NCI-H1417 treated with DMSO at 0.1 percent for 48 hours (cell line): ENCODE results near the gene ITGB5.

Source experiments
- DNase-seq: peaks from one replicate; lab custom pipeline; 2025; lab: John Stamatoyannopoulos, UW

The ITGB5 gene

DNA sequence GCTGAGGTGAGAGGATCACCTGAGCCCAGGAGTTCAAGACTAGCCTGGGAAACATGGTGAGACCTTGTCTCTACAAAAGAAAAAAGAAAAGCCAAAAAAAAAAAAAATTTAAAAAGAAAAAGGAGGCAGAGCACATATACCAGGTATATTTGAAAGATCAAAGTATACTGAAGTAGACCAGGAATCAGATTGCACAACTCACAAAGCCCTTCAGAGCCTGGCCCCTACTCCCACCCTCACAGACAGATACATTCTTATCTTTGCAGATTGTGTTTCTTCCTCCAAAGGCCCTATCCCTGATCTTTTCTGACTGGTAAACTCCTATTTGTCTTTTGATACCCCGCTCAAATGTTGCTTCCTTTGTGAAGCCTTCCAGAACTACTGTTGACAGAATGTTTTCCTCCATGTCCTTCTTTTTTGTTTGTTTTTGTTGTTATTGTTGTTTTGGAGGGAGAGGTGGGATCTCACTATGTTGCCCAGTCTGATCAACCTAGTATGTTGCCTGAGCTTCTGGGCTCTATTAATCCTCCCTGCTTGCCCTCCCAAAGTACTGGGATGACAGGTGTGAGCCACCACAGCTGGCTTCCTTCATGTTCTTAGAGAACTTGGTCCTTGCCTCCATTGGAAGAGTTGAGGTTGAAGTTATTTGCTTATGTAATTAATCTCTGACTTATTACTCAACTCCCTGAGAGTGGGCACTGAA, 9.8 kb upstream of the ITGB5 start:
- no peak for DNase-seq

DNA sequence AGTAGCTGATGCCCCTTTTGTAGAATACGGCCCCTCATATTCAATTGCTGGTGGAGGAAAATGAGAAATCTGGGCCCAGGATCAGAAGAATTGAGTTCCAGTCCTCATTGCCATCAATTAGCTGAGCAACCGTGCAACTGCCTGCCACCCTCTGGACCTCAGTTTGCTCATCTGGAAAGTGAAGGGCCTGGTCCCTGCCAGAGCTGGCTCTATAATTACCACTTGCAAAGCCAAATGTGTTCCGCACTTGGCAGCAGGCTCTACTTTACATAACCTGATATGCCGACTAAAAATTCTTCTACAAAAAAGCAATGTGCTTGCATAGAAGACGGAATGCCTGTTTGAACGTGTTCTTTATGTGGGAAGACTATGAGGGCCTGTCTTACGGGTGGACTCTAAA, 8.6 kb upstream of the ITGB5 start:
- no peak for DNase-seq

DNA sequence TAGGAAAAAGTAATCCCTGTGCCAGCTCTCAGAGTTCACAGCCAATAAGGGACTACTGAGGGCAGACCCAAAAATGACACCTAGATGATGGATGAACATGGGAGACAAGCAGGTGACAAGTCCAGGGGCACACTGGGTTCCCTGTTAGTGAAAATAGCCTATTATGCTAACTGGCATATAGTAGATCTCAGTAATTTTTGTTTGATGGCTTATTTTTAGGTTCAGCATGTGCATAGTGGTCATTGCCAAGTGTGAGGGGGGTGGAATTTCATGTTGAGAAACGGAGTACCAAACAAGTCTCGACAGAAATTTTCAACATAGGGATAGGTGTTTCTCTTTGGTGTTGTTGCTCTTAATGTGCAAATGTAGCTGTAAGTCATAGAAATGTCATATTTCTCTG, 6.4 kb upstream of the ITGB5 start:
- no peak for DNase-seq

DNA sequence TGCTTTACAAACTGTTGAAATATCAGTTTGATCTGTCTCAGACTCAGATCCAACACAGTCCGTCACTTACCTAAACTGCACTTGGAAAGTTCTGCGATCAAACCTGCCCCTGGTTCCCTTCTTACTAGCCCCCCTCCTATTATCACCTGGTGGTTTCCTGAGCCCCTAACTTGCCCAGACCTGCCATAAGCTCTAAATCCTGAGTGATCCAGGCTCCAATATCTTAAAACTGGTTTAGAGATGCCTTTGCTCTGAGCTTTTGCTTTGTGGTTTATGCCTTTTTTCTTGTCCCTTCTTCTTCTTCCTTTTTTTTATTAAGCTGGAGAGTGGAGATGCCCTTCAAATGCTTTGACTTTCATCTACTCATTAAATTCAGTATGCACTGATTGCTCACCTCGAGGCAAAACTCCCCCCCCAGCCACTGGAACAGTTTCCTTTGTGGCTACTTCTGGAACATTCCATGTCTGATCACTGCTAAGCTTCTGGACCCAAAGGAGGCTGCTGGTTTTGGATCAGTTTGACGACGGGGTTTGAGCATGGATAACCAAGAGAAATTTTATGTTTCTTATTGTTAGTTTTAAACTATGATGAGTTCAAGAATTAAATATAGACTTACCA, 3.5 kb upstream of the ITGB5 start:
- no peak for DNase-seq

DNA sequence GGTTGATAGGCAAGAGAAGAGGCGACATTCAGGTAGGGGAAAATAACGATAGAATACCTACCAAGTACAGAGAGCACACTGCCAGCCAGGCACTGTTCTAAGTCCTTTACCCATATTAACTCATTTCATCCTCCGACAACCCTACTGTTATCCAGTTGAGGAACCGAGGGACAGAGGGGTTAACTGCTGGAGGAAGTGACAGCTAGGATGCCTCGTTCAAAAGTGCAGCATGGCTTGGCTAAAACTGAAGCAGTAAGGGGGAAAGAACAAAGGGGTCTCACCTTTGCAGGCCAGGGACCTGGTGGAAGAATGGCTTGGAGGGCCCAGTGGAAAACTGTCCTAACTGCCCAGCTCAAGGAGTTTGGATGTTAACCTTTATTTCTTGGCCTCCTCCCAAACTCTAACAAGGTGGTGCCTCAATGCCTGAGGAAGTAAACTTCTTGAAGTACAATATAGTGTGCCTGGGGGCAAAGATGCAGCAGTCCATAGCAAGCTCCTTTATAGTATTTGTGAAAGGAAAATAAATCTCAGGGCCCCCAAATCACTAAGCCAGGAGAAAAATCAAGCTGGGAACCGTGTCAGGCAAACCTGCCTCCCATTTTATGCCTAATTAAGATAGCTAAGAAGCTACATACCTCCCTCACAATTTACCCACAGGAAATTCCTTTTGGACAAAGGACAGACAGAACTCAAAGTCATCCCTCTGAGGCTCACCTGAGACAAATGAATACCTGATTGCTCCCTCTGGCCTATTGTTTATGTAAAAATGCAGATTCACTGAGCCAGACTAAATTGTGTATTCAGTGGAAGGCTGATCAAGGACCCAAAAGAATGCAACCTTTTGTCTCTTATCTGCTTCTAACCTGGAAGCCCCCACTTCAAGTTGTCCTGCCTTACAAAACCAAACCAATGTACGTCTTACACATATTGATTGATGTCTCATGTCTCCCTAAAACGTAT, 1.6 kb upstream of the ITGB5 start:
- DNase-seq, result no peak

DNA sequence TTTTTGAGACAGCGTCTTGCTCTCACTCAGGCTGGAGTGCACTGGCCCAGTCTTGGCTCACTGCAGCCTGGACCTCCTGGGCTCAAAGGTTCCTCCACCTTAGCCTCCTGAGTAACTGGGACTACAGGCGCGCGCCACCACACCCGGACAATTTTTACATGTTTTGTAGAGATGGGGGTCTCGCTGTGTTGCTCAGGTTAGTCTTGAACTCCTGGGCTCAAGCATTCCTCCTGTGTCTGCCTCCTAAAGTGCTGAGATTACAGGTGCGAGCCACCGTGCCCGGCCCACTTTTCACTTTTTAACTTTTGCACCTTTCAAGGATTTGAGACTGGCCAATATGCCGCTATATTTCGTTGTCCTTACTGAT, 750 bp upstream of the ITGB5 start:
- DNase-seq, result no peak

DNA sequence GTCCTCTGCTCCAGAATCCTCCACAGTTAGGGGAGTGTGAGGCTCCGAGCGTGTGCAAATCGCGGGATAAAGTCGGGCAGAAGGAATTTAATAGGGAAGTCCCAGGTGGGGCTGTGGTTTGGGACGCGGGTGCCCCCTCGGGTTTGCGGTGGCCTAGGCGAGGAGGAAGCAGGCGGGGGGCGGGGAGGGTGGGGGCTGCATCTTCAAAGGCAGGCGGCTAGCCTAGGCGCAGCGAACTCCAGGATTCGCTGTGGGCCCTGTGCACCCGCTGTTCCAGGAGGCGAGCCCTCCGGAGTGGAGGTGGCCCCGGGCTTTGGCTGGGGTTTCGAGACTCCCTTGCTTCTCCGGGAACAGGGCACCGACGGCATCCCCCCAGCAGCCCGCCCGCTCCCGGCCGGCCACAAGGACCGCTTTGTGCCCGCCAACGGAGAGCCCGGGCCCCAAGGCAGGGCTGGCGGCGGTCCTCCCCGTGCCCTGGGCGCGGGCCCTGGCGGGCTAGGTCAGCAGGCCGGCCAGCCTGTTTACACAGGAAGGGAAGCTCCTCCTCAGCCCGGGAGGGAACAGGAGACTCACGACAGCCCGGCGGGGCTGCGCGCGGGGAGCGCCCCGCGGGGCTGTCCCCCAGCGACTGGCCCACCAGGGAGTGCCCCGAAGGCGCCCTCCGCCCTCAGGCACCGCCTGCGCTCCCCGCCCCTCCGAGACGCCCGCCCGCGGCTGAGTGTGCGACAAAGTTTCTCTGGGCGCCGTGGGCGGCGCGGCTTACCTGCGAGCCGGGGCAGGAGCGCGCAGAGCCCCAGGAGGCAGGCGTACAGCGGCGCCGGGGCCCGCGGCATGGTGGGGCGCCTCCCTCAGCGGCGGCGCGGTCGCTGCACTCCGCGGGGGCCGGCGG, 753 bp downstream of the ITGB5 start:
- no peak for DNase-seq

DNA sequence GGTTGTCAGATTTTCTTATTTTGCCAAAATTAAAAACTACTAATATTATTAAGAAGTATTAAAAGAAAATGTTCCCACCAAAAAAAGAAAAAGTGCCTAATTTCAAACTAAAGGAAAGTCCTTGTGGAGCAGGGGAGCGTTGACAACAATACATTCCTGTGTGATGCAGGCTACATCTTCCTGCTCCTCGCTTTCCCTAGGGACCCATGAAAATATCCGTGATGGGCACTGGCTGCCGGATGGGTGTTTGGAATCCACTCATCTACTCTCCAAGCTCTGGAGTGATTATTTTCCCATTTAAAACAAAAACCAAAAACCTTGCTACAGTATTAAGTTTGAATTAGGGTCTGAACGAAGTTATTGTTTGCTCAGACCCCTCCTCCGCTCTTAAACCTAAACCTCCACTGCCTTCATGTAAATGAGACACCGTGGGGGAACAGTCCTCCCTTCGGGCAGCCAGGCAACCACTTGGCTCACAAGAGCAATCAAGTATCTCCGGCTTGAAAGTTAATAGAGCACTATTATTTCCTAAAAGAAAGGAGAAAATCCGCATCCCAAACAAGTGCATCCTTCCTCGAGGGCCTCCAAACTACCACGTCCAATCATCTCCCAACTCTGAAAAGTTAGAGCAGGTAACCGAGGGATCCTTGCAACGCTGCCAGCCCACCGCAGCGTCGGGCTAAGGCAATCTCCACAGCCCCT, 1.5 kb downstream of the ITGB5 start:
- DNase-seq, result no peak

DNA sequence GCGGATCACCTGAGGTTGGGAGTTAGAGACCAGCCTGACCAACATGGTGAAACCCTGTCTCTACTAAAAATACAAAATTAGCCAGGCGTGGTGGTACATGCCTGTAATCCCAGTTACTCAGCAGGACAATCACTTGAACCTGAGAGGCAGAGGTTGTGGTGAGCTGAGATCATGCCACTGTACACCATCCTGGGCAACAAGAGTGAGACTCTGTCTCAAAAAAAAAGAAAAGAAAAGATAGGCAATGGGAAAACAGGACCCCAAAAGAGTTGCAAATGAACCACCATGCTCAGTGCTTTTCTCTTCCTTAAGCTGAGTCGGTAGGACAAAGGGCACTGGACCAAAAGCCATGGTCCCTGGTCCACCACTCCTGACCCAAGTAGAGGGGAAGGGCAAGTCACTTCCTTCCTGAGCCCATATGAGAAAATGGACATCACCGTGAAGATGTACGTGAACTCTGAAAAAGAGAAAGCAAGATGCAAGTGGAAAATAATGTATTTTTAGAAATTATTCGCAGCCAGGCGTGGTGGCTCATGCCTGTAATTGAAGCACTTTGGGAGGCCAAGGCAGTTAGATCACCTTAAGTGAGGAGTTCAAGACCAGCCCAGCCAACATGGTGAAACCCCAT, 2.6 kb downstream of the ITGB5 start:
- no peak for DNase-seq

DNA sequence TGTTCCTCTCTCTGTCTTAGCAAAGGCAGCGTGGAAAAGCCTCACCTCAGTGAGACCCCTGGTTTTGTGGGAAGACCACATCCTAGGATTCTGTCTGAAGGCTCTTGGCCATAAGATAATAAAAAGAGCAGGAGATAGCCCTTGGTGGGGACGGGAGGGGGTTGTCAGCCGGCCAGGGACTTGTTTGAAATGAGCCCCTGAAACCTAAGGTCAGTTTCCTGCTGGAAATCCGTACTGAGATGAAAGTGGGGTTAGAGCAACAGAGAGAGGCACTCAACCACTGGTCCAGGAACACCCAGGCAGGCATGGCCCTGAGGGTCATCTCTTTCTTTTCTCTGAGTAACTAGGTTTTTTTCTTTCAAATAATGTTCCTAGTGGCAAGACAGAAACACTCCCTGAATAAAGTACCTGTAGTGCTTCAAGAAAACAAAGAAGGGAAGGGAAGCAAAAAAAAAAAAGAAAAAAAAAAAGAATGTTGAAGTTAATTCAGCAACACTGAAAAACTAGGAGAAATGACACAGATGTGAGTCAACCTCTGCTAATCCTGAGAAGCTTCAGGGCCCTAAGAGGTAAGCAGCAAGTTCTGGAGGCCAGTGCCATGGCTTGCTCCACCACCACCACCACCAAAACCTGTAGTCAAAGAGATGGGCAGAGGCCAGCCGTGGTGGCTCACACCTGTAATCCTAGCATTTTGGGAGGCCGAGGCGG, 3.2 kb downstream of the ITGB5 start:
- DNase-seq, result no peak

DNA sequence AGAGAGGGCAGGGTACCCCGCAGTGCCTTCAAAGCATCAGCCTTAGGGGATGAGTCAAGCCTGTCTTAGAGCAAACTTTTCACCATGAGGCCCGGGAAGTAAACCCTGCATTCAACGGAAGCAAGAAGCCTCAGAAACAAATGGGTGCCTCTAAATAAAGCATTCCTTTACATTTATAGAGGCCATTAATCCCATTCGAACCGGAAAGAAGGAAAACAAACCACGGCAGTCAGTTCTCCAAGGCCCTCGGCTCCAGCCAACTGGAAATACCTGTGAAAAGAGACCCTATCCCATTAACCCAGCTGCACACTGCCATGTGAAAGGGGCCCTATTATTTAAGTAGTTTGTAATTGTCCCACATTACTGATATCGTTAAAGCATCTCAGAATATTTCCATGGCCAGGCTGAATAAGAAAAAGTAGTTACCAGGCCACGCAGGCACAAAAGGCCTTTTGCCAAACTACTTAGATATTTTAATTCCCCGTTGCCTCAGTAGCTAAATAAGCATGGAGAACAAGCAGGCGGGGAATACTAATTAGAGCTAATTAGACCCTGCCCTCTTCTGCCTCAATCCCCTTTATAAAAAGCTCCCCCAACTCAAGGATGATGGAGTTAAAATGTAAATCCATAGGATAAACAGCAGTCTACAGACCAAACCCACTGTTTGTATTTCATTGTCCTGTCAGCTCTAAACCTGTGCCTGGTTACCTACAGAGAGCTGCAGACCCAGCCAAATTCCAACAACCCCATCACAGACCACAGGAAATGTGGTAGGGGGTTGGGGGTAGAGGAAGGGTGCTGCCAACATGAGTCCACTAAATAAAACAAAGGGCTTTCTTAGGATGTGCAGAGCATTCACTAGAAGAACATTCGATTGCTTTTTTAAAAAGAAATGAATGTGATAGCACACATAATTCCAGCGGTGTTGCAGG, 4.1 kb downstream of the ITGB5 start:
- DNase-seq, result no peak

DNA sequence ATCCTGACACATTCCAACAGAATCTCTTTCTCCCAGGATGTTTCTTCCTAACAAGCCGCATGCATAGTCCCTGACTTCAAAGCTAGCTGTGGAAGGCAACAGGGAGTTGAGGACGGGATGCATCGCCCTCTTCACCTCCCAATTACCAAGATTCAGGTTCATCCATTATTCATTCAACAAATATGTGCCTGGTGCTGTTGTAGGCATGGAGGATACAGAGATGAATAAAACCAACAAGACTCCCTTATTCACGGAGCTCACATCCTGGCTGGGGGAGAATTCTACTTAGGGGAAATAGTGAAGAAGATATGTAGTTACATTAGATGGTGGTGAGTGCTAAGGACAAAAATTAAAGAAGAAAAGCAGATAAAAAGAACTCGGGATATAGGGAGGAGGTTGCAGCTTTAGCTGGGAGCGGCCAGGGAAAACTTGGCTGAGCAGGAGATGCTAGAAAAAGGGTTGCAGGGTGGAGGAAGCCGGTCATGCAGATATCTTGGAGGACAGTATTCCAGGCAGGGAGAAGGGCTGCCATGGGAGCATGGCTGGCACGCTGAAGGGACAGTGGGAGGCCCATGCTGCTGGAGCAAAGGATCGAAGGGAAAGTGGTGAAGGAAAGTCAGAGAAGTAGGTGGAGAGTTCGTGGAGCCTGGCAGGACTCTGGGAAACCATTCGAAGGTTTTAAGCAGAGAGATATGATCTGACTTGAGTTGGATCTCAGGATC, 5.0 kb downstream of the ITGB5 start:
- no peak for DNase-seq

DNA sequence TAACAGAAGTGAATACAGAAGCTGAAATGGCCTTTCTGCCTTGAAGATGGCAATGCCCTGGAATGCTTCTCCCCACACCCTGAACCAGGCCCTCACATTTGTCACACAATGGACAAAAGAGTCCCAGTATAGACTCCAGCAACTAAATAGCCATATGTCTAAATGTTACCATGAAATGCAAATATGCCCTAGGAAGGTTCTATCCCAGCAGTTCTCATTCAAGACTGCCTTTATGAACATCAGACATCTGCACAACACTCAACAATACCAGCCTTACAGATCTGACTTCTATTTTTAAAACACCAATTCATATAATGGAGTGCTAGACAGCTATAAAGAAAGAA, 7.9 kb downstream of the ITGB5 start:
- DNase-seq, result no peak

DNA sequence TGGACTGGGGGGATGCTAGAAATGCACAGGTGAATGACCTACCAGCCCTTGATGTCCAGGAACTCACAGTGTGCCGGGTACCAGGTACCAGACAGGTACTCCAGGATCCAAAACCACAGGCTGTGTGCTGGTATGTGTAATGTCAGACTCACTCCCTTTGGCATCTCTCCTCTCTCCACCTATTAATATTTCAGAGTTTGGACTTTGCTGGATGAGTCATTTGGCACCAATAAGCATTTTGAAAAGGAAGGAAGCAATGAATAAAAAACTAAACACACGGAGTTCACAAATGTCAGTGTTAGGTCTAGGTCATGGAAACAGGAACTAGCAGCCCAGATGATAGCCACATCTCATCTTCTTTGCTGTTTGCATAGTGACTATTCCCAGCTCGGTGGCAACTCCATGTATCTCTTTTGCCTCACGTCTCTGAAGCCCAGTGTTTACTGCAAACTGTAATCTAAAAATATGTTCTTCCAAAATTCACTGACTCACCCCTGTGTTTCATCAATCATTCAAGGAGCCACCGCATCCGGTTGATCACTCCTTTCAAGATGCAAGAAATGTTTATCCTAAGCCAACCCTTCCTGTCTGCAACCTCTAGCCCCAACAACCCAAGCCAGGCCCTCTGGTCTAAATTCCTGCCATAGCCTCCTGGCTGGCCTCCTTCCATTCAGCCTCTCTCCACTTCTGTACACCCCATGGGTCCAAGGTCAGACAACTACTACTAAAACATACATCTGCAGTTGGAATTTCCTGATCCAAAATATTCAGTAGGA, 8.4 kb downstream of the ITGB5 start:
- no peak for DNase-seq

DNA sequence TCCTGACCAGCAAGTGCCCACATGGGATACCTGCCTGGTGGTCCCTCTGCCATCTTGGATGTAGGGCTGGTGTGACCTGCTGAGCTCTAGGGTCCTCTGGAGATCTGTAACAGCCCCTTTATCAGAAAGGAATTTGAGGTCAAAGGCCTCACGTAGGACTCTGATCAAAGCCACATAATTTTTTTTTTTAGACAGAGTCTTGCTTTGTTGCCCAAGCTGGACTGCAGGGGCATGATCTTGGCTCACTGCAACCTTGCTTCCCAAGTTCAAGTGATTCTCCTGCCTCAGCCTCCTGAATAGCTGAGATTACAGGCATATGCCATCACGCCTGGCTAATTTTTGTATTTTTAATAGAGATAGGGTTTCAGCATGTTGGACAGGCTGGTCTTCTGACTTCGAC, 9.5 kb downstream of the ITGB5 start:
- DNase-seq, result no peak

DNA sequence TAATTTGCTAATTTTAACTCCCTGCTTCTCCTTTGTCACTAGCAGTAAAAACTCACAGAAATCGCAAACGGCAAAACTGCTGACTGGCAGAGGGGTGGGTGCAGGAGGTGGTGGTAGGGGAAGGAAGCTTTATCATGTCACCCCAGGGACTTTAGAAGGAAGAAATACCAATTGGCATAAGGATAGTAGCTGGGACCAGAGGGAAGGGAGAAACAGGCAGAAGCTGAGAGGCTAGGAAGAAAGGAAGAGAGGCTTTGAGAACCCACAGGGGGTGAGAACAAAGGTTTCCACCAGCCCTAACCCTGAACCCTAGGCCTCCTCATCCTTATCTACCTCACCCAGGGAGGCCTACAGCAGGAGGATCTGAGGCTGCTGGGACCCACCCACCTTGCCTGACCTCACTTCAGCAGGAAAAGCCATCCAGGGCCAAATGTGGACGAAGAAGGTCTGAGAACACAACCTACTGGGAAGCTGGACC, 10.7 kb downstream of the ITGB5 start:
- no peak for DNase-seq

DNA sequence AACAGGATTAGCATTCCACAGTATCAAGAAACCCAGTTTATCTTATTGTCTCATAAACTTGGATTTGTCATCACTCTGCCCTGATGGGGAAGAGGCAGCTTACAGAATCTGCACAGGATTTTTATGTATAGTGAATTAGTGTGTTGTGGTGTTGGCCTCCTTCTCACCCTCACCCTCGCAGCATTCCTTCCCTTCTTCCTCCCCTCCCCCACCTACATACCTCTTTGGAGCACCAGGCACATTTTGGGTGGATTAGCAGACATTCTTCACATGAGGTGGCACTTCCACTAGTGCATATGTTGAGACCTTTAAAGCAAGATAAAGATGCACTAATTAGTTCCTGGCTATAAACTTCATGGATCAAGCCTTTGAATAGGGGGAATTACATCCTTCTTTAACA, 13.9 kb downstream of the ITGB5 start:
- DNase-seq, result no peak

DNA sequence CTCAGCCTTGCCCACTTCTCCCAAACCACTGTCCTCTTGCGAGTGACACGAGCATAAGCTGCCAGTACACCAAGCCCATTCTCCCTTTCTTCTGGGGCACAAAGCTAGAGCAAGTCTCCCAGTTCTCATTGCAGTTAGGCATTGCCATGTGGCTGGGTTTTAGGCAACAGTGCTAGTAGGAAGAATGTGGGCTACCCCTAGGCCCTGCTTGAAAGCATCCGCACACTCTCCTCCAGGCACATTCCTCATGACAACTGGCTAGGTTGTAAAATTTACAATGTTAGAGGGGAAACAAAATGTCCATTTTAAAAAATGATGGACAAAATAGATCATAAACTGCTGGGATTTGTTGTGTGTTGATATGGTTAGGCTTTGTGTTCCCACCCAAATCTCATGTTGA, 19.7 kb downstream of the ITGB5 start:
- no peak for DNase-seq
